HG02884 (cell line): ENCODE data around the gene MLN.

Source experiments
- ATAC-seq: cut with Tn5 transposase; IDR thresholded peaks from one replicate; pipeline ENCODE4 v1.9.1; 2021; ENCODE audit warnings: mild to moderate bottlenecking, moderate library complexity; ENCODE audit not compliant: unreplicated experiment

MLN gene

DNA sequence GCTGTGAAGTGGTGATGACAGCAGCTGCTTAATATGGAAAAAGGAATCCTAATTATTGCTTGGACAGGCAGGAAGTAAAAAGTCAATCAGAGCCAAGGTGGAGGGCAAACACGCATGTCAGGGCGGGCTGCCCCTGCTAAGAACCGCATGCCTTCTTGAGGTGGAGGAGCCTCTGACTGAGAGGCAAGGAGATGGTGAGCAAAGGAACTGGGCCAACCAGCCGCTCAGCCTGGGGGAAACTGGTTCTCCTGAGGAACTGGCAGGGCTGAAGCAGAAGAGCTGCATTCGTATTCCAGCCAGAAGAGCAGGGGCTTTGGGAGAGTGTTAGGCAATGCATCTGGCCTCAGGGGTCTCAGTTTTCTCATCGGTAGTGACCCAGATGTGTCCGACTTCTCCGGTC lies 13.1 kb upstream of the MLN start:
- ATAC-seq: no peak

GRCh38 chr6:33815854-33816253 lies 12.1 kb upstream of the MLN start:
- ATAC-seq: no peak

DNA sequence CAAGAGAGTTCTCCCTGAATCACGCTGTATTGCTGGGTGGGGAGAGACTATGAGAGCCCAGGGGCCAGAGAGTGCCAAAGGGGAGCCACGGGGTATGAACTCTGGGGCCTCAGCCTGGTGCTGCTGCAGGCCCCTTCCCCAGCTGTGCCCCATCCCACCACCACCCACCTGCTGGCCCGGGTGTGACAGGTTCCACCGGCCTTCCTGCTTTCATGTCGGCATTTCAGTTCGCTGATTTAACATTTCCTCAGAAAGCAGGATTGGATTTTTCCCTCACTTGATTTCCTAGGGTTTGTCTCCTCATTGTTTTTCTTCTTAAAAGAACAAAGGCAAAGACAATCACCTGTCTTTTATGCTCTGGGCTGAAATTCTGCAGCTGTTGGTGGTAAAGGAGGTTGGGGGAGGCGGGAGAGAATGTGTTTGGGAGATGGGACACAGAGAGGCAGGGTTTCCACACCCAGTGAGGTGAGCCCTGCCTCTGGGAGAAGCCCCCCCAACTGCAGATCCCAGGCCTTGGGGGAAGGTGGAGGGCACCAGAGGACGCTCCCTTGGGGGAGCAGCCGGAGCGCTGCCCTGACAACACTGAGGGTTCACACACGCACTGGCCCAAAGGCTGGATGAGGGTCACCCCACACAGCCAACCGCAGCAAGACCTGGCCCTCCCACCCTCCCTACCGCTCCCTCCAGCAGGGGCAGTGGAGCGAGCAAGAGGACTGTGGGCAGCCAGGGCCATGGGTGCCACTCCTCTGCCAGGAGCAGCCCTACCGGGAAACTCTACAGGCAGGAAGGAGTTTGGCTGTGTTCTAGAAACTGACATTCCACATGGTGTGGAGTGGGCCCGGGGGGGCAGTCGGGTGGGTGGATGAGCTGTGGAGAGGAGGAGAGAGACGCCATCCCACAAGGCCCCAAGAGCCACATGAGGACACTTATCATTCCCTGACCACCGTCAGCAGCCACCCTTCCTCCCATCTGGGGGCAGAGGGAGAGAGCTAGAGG lies 10.5 kb upstream of the MLN start:
- no peak for ATAC-seq

DNA sequence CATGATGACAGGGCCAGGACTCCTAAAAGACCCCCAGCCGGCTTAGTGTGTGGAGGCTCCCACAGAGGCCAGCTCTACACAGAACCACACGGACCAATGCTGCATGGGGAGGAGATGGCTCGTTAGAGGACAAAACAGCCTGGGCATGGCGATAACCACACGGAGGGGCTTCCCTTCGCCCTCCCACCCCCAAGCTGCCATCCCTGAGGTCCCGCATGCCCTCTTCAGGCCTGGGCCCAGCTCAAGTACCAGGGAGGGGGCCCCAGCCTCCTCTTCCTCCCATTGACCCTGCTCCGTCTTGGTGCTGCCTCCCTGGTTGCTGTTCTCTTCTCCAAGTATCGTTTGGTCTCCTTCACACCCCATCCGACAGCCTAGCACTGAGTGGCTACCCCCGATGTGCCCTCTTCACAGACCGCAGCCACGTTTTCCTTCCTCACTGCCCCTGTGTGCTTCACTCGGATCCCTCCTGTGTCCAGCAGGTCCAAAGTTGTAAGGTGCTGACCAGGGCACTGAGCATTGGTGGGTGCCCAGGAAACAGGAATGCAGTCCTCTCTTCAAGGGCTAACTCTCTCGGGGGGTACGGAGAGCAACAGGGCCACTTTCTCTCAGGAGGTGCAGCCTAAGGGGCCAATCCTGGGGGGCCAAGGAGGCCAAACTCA lies 9.6 kb upstream of the MLN start:
- no peak for ATAC-seq

DNA sequence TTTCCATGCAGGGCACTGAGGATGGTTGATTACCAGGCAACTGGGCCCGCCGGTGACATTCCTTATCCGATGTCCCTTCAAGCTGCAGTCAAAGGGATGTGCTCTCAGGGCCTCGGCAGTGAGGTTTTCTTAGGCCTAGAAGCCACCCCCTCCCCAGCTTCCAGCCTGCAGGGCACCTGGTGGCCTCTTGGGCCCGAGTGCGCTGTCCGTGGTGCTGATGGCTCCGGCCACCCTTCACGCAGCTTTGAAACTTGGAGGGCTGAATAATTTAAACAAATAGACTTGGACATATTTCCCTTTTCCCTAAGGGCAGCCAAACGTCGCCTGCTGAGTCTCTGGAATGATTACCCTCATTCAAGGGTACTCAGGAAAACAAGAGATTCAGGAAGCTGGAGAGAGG lies 8.9 kb upstream of the MLN start:
- ATAC-seq: no peak

DNA sequence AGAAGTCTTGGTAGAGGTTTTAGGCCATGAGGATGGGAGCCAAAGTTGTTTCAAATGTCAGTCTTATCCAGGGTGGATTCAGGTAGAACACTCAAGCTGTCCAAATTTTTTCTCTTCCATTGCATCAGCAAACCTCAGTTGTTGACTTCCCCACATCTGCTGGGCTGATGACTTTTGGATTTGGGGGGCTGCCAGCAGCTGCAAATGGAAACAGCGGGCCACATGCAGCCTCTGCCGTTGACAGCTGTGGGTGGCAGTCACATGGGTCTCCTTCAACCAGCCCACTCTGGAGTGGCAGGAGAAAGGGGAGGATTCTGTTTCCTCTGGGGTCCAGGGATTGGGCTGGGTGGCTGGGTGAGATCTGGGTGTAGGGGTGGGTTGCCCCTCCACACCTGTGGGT lies 5.8 kb upstream of the MLN start:
- no peak for ATAC-seq

DNA sequence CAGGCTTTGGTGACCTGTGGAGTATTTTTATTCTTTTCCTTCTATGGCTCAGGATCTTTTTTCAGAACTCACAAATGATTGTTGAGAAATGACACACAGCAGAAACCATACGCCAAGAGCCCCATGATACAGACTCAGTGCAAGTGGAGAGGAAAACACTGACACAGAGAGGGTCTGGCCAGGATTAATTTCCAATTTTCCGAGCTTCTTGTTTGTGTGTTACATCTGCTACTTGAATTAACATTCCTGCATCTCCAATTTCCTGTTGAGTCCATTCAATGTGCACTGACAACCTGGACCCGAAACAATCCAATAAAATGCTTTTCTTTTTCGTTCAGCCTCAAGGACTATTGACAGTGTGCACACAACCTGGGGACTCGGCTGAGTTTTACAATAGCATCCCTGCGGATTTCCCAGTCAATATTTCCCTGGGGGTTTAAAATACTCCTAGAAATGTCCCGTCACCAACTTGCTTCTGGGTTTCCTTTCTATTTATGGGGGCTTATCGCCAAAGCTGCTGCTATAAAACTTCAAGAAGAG lies 4.9 kb upstream of the MLN start:
- no peak for ATAC-seq

GRCh38 chr6:33807606-33808005 lies 3.8 kb upstream of the MLN start:
- no peak for ATAC-seq

- ATAC-seq: no peak
These were observed 3.0 kb upstream of the MLN start for GRCh38 chr6:33806841-33807240.

- no peak for ATAC-seq
These were observed 1.4 kb downstream of the MLN start for GRCh38 chr6:33802186-33802958.

- no peak for ATAC-seq
These were observed 2.2 kb downstream of the MLN start for GRCh38 chr6:33801611-33802010.

DNA sequence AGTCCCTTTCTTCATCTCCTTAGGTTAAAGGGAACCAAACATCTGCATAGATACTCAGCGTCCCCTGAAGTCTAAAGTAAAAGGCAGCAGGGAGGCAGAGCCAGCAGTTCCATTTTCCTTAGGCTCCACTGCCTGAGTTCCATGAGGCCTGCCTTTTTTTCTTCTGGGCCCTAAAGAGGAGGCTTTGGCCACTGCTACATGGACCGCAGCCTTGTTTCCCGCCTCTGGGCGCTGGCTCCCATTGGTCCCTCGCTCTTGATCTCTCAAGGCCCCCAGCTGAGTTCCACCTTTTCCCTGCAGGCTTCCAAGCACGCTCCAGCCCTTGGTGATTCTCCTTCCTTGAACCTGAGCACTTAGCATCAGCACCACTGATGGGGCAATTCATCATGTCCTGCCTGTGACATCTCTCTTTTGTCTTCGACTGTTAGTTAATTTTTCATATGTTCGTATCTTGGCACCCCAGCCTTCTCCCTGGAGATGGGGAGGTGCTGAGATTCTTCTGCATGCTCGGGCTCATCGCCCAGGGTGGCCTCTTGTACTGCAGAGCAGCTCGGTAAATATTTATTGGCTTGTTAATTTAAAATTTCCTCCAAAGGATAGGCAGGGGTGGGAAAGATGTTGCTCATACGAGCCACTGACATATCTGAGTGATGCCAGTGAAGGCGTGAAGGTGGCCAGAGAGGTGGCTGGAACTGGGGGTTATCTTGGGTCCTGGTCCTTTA lies 3.4 kb downstream of the MLN start:
- no peak for ATAC-seq

GRCh38 chr6:33799454-33800113 lies 4.2 kb downstream of the MLN start:
- ATAC-seq: no peak

- no peak for ATAC-seq
These were observed 5.4 kb downstream of the MLN start for GRCh38 chr6:33798343-33798848.

DNA sequence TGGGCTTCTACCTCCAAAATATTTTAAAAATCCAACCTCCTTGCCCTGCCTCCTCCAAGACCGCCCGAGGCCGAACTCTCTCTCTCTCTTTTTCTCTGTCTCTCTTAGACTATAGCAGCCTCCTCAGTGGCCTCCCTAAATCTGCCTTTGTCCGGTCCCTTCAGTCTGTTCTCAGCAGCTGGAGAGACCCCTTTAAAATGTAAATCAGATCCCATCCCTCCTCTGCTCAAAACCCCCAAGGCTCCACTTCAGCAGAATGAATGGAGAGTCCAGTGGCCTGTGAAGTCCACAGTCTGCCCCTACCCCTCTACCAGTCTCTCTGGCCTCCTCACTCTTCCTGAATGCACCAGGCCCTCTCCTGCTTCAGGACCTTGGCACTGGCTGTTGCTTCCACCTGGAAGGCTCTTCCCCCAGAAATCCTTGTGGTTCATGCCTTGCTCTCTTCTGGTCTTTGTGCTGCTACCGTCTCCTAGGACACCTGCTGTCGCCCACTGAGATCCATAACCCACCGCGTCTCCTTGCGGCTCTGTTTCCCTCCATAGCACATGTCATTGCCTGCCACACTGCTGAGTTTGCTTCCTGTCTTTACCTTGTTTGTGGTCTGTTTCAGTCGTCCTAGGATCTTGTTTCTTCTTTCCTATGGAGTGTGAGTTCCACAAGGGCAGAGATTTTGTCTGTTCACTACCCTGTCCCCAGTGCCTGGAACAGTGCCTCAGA lies 6.0 kb downstream of the MLN start:
- no peak for ATAC-seq

GRCh38 chr6:33794910-33795623 lies 8.7 kb downstream of the MLN start:
- no peak for ATAC-seq

DNA sequence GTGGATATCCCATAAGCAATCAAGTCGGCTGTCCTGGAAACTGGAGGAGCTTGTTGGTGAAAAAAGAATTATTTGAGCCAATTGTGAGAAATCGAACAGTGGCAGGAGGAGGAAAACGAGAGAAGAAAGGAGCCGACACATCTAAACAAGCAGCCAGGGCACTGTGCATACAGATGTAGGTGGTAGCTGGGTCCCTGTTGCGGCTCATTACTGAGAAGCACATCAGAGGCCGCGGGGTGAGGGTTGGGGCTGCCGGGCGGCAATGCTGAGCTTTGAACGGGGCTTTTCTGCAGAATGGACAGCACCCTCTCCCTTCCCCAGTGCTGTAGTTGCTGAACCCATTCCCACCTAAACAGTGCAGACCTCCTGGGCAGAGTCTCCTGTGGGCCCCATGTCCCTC lies 10.8 kb downstream of the MLN start:
- ATAC-seq: no peak

DNA sequence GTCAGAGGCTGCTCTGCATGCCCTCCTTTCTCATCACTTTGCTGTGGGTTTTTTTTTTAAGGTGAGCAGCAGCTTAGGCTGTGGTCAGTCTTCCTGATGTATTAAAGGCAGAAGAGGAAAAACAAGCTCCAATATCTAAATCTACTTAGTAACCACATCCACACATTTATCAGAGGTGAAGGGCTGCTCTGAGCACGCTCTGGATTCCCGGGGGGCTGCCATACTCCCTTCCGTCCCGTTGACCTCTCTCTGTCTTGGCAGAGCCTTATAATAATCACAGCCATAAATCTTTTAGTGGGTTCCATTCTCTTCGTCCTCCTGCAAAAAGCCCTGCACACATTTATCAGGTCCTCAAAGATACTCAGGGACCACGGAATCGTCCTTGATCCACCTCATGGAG lies 12.2 kb downstream of the MLN start:
- no peak for ATAC-seq

DNA sequence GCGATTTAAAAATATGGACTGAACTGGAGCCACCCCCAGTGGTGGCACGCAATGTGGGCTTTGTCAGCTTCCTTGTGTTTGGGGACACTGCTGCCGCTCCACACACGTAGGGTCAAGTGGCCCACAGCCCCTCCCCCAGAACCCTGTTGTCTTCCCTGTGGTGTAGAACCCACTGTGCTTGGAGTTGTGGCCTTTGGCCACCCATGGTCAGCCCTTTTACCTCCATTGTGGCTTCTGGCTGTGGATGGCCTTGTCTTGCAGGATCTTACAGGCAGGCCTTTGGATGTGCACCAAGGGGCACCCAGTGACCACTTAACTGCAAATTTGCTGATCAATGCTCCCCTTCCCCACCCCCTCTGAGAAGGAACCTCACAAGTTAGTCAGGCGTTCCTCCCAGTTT lies 12.9 kb downstream of the MLN start:
- ATAC-seq: no peak
